Stimulated activated CD8-positive, alpha-beta memory T cell treated with anti-CD3 and anti-CD28 coated beads, Interleukin-2, amount 100 ng/mL, for 1 hour (primary cell): ENCODE measurements around the gene GDF10.
A peak's percentile ranks its signal among the peaks of the same experiment; 100 is the strongest.

Experiments used
- DNase-seq, 2 donors: peaks; one replicate each; pipeline ENCODE4 v3.0.0-alpha.2; 2020; ENCODE audit warnings: low read depth in 2 of 2

GDF10 gene

GRCh38 chr10:47276071-47276470 is 23.9 kb upstream of the GDF10 start:
- DNase-seq, result no peak

DNA sequence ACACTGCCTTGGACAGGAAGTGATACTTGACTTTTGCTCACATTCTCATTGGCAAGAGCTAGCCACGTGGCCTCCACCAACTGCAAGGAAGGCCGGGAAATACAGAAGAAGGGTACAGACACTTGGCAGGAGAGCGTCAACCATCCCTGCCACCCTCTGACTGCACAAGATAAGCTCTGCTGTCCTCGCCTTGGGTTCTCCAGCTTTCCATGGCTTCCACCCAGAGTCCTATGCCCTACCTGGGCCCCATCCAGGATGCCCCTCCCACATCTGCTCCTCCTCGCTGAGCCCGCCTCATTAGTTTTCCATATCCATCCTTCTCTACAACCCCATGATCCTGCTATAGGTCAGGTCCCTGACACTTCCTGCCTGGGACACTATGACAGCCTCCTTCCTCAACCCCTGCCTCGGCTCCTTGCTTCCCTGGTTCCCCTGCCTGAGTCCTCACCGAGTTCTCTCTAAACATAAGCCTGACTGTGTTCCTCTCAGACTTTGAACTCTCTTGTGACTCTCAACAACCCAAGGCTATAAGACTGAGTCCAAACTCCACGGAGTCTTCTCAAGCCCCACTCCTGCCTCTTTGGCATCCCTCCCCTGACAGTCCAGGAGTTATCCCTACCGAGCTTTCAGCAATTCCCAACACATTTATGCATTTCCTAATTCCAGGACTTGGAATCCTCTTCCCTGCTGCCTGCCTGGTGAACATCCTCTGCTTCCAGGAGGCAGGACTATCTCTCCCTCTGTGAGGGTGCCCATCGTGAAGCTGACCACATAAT is 23.2 kb upstream of the GDF10 start:
- DNase-seq, result no peak

DNA sequence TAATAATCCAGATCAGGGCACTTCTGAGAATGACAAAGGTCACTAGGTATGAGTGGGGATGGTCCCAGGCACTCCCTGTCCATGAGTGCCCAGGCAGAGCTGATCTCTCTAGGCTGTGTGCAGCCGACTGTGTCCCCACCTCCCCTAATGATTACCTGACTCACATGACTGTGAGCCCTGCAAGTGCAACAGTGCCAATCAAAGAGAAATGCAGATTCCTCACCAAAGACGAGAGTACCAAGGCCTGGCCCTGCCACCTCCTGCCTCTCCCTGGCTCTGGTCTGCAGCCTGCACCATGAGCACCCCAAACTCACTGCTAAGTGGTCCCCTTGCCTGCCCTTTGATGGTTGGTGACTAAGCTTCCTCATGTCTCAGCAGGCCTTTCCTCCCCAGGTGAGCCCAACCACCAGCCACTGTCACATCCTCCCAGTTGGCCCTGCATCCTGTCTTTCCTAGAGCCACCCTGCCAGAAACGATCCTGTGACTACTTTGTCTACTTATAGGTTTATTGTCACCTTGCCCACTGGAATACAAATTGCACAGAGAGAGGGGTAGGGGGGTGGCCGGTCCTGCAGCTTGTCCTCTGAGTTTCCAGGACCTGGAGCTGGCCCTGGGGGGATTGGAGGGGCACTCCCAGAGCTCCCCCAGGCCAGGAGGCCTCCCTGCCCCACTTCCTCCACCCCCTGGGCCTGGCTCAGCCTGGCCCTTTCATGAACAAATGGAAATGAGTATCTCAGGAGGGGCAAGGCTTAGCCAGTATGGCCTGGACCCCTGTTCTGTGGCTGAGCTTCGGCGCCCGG is 22.4 kb upstream of the GDF10 start:
- DNase-seq, result peak in 1 of 2 donors; percentile 20

GRCh38 chr10:47278152-47278473 is 21.9 kb upstream of the GDF10 start:
- no peak for DNase-seq

- DNase-seq, result no peak
Measured at GRCh38 chr10:47278720-47279119, 21.3 kb upstream of the GDF10 start.

- no peak for DNase-seq
Measured at GRCh38 chr10:47279276-47279675, 20.7 kb upstream of the GDF10 start.

- DNase-seq, result no peak
Measured at GRCh38 chr10:47282005-47282656, 17.9 kb upstream of the GDF10 start.

- DNase-seq, result no peak
Measured at GRCh38 chr10:47282657-47283018, 17.4 kb upstream of the GDF10 start.

- DNase-seq, result no peak
Measured at GRCh38 chr10:47283101-47283630, 16.8 kb upstream of the GDF10 start.

DNA sequence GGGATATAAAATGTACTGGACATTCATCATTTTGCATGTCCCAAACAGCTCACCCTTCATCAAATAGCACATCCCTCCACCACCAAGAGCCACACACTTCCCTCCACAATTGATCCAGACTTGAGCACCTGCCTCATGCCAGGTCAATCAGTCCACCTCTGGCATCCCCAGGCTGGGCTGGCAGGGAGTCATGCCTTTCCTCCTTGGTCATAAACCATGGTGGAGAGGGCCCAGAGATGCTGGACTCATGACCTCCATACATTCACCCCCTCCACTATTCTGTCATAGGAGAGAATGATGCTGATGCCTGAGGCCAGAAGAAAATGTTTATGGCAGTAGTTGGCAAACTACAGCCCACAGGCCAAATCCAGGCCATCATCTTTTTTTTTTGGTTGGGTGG is 16.1 kb upstream of the GDF10 start:
- DNase-seq, result no peak

GRCh38 chr10:47285381-47286115 is 14.4 kb upstream of the GDF10 start:
- DNase-seq, result no peak

DNA sequence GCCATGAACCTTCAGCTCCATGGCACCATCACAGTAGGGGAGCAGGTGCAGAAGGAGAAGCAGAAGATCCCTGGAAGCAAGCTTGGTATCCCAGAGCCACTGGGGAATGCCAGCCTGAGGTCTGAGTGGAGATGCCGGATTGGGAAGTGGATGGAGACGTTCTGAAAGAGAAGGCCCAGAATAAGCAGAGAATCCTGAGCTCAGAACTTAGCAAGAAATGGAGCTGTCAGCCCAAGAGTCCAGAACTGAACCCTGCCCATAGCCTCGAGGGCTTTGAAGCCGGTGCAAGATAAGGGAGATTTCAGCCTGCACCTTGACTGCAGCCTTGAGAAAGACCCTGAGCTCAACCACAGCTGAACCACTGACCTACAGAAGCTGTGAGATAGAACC is 13.9 kb upstream of the GDF10 start:
- DNase-seq, result no peak

- DNase-seq, result no peak
Measured at GRCh38 chr10:47286591-47287315, 13.2 kb upstream of the GDF10 start.

DNA sequence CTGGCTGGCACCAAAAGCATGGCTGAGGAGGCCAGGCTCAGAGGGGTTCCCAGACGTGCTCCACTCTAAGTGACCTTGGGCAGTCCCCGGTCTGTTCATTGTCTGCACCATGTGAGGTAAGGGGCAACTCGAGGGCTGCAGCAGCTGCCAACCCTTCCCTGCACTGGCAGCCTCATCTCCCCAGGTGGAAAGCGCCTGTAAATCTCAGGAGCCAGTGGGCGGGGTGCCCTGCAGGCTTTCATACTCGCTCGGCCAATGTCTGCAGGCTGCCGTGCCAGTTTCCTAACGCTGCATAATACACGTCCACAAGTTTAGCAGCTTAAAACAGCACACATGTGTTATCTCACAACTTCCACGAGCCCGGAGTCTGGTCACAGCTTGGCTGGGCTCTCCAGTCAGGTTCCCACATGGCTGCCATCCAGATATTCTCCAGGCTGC is 12.6 kb upstream of the GDF10 start:
- DNase-seq, result no peak

- DNase-seq, result no peak
Measured at GRCh38 chr10:47287805-47288204, 12.2 kb upstream of the GDF10 start.

DNA sequence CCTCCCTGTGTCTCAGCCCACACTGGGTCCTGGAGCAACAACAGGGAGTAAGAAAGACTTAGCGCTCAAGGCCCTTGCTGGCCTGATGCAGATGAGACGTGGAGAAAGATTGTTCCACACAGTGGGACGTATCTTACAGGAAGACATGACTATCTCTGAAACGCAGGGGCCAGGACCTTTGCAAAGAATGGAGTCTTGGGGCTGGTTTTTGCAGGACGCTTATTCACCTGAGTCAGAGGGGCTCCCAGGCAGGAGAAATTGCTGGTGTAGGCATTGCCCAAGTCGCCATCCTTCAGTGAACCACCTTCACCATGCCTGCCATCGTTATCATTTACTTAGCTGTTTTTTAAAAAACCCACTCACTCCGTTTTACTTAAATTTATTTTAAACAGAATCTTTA is 11.8 kb upstream of the GDF10 start:
- DNase-seq, result no peak

- DNase-seq, result no peak
Measured at GRCh38 chr10:47288916-47289495, 11.0 kb upstream of the GDF10 start.

DNA sequence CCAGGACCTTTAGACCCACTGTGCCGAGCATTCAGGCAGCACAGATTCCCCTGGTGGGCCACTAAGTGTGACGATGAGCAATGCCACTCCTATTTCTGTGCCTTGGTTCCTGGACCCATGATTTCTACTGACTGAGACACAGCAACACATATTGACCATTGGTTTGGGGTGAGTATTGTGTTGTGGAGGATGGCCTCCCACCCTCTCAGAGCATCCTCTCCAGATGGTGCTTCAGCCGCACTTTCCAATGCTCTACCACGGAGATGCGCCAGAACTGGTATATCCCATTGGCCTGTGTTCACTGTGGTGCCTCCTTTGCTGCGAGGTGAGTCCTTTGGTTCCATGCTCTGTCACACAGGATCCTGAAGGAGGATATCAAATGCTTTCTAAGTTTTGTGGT is 10.1 kb upstream of the GDF10 start:
- DNase-seq, result no peak

DNA sequence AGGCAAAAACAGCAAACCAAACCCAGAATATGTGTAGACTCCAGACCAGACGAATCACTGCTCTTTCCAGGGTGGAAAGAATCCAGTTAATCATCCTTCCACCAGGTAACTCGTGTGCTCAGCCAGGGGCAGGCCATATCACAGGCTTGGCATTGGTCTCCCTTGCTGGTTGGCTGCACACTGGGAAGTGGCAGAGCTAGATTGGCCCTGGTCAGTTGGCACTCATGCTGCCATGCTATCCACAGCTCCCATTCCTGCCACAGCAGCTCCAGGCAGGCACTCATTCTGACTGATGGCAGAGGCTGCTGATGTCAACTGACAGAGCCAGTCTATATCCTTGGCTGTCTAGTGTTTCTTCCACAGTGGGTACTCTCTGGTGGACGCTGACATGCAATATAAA is 9.7 kb upstream of the GDF10 start:
- DNase-seq, result no peak

DNA sequence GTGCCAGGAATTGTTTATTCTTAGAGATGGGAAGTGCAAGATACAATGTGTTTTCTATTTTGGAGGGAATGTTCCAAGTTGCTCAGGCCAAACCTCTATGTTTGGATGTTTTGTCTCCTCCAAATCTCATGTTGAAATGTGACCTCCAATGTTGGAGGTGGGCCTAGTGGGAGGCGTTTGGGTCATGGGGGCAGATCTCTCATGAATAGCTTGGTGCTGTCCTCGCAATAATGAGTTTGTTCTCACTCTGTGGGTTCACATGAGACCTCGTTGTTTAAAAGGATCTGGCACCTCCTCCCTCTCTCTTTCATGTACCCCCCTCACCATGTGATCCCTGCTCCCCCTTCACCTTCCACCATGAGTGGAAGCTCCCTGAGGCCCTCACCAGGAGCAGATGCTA is 8.3 kb upstream of the GDF10 start:
- no peak for DNase-seq

DNA sequence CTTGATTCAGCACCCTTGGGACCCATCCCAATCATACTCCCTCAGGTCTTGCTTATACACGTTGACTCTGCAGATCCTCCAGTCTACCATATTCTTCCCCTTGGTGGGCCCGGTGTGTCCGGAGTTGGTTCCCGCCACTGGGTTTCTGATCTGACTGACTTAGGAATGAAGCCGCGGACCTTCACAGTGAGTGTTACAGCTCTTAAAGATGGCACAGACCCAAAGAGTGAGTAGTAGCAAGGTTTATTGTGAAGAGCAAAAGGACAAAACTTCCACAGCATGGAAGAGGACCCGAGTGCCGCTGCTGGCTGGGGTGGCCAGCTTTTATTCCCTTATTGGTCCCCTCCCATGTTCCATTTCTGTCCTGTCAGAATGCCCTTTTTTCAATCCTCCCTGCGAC is 5.9 kb upstream of the GDF10 start:
- no peak for DNase-seq
